ENCODE measurements around the gene ATP1B4. TPM values are rescaled to one million over a fixed set of nuclear protein-coding genes. Genes with fewer than 3 reads are reported as not detected.

Gene ATP1B4
- total and polyA plus RNA-seq, 2 of the 8 experiments (the other 6 are each of a cell fraction or from before 2014, with no cell fraction given): not detected

- TF ChIP-seq, protein P1, sequence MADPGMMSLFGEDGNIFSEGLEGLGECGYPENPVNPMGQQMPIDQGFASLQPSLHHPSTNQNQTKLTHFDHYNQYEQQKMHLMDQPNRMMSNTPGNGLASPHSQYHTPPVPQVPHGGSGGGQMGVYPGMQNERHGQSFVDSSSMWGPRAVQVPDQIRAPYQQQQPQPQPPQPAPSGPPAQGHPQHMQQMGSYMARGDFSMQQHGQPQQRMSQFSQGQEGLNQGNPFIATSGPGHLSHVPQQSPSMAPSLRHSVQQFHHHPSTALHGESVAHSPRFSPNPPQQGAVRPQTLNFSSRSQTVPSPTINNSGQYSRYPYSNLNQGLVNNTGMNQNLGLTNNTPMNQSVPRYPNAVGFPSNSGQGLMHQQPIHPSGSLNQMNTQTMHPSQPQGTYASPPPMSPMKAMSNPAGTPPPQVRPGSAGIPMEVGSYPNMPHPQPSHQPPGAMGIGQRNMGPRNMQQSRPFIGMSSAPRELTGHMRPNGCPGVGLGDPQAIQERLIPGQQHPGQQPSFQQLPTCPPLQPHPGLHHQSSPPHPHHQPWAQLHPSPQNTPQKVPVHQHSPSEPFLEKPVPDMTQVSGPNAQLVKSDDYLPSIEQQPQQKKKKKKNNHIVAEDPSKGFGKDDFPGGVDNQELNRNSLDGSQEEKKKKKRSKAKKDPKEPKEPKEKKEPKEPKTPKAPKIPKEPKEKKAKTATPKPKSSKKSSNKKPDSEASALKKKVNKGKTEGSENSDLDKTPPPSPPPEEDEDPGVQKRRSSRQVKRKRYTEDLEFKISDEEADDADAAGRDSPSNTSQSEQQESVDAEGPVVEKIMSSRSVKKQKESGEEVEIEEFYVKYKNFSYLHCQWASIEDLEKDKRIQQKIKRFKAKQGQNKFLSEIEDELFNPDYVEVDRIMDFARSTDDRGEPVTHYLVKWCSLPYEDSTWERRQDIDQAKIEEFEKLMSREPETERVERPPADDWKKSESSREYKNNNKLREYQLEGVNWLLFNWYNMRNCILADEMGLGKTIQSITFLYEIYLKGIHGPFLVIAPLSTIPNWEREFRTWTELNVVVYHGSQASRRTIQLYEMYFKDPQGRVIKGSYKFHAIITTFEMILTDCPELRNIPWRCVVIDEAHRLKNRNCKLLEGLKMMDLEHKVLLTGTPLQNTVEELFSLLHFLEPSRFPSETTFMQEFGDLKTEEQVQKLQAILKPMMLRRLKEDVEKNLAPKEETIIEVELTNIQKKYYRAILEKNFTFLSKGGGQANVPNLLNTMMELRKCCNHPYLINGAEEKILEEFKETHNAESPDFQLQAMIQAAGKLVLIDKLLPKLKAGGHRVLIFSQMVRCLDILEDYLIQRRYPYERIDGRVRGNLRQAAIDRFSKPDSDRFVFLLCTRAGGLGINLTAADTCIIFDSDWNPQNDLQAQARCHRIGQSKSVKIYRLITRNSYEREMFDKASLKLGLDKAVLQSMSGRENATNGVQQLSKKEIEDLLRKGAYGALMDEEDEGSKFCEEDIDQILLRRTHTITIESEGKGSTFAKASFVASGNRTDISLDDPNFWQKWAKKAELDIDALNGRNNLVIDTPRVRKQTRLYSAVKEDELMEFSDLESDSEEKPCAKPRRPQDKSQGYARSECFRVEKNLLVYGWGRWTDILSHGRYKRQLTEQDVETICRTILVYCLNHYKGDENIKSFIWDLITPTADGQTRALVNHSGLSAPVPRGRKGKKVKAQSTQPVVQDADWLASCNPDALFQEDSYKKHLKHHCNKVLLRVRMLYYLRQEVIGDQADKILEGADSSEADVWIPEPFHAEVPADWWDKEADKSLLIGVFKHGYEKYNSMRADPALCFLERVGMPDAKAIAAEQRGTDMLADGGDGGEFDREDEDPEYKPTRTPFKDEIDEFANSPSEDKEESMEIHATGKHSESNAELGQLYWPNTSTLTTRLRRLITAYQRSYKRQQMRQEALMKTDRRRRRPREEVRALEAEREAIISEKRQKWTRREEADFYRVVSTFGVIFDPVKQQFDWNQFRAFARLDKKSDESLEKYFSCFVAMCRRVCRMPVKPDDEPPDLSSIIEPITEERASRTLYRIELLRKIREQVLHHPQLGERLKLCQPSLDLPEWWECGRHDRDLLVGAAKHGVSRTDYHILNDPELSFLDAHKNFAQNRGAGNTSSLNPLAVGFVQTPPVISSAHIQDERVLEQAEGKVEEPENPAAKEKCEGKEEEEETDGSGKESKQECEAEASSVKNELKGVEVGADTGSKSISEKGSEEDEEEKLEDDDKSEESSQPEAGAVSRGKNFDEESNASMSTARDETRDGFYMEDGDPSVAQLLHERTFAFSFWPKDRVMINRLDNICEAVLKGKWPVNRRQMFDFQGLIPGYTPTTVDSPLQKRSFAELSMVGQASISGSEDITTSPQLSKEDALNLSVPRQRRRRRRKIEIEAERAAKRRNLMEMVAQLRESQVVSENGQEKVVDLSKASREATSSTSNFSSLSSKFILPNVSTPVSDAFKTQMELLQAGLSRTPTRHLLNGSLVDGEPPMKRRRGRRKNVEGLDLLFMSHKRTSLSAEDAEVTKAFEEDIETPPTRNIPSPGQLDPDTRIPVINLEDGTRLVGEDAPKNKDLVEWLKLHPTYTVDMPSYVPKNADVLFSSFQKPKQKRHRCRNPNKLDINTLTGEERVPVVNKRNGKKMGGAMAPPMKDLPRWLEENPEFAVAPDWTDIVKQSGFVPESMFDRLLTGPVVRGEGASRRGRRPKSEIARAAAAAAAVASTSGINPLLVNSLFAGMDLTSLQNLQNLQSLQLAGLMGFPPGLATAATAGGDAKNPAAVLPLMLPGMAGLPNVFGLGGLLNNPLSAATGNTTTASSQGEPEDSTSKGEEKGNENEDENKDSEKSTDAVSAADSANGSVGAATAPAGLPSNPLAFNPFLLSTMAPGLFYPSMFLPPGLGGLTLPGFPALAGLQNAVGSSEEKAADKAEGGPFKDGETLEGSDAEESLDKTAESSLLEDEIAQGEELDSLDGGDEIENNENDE (IDR thresholded peaks at IDR 0.05; ENCODE audit: insufficient replicate concordance, low read length): no peak
- TF ChIP-seq GABPA (IDR thresholded peaks at IDR 0.05; ENCODE audit: borderline replicate concordance, insufficient read depth, low read length): no peak
- TF ChIP-seq JUN (IDR thresholded peaks at IDR 0.05; ENCODE audit: low read depth, low read length): no peak
- TF ChIP-seq RBBP5 (IDR thresholded peaks at IDR 0.05; ENCODE audit: borderline replicate concordance, low read depth, low read length): no peak
- TF ChIP-seq CBX8 (IDR thresholded peaks at IDR 0.05; ENCODE audit: borderline replicate concordance, low read depth, low read length): no peak
- TF ChIP-seq GTF2F1 (IDR thresholded peaks at IDR 0.05; ENCODE audit: borderline replicate concordance, low read depth, low read length): no peak
- no peak for TF ChIP-seq SIN3A (conservative IDR thresholded peaks at IDR 0.05 in 1 of 2, IDR thresholded peaks at IDR 0.05 in 1 of 2; ENCODE audit: low read depth in 1 of 2, low read length in 2 of 2)
- no peak for TF ChIP-seq RAD21 (IDR thresholded peaks at IDR 0.05 in 1 of 2, conservative IDR thresholded peaks at IDR 0.05 in 1 of 2; ENCODE audit: low read depth in 2 of 2, low read length in 2 of 2)
These were observed 43.5 kb upstream of the ATP1B4 start (continued) for GRCh38 chrX:120318411-120318810.
